ENCODE measurements around the gene PGAM4. TPM values are rescaled to one million over a fixed set of nuclear protein-coding genes. Genes with fewer than 3 reads are reported as not detected.
"Not testable (repeated sequence)": the region's sequence is repeated elsewhere in the genome, so short reads cannot be mapped to it uniquely, and the experiment has no call there.

PGAM4 gene
- total RNA-seq: under 1 TPM in 1 of 2 donors, not detected in 1; 0.53 TPM

DNA sequence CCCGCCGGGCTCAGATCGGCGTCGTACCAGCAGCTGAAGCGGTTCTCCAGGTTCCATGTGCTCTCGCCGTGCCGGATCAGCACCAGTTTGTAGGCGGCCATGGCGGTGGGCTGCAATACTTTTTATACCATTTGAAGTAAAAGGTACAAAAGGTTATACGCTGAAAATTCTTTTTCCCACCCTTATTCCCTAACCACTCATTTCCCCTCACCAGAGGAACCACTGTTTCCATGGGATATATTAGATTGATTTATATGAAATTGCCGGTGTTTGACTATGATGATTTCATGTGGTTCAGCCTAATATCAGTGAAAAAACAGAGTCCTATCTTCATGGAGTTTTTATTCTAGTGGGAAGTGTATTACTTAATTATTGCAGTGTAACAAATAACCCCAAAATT lies at the start of gene PGAM4:
Gene PGAM4, minus strand, starts transcription at position 101 of the 400 bp plus-strand sequence. Its CDS starts 0 bp downstream, at position 101.
- ATAC-seq: no peak

DNA sequence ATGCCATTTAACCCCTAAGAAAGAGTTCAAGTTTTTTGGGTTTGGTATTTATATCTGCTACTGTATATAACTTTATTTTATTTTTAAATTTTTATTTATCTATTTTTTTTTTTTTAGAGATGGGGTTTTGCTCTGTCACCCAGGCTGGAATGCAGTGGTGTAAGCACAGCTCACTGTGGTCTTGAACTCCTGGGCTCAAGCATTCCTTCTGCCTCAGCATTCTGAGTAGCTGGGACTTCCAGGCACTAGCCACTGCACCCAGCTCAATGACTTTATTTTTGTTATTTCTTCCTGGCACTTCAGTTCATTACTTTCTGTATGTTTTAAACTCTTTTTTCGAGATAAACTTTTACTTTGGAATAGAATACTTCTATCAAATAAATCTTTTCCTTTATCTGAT lies 42.4 kb upstream of the PGAM4 start:
- no peak for ATAC-seq
- DNase-seq (ENCODE audit: low spot score in 2 of 2): no peak
- Mint-ChIP-seq H3K36me3 (peaks cover 0 to 10% of the 10 kb centered on the region in 2 donors), H3K27ac (no peak overlapping the region), H3K9me3 (no peaks in the 10 kb centered on the region)

More for the DNA sequence above, at the start of gene PGAM4:
- Mint-ChIP-seq H3K27ac (no peak within 1 kb of the TSS), H3K9me3 (no peaks in the 10 kb centered on the region), H3K36me3 (peaks cover 0 to 7% of the 10 kb centered on the region in 2 donors)
- DNase-seq (ENCODE audit: low spot score in 2 of 2): no peak

DNA sequence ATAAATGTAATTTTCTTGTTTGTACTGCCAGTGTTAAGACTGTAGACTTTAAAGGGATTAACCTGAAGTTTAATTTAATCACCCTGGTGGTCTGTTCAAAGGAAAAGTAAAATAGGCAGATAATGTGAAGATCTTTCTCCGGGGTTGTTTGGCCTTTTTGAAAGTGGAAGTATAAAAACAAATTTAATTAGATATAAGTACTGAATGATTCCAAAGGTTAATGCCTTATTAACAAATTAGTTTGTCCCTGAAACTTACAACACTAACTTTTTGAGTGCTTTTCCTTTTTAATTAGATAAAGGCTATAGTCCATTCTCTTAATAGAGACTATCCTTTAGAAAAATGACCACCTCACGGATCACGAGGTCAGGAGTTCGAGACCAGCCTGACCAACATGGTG lies 10.4 kb upstream of the PGAM4 start:
- ATAC-seq: no peak
- Mint-ChIP-seq H3K27ac (no peak overlapping the region), H3K36me3 (no peaks in the 10 kb centered on the region), H3K9me3 (no peaks in the 10 kb centered on the region)
- no peak for DNase-seq (ENCODE audit: low spot score in 2 of 2)

DNA sequence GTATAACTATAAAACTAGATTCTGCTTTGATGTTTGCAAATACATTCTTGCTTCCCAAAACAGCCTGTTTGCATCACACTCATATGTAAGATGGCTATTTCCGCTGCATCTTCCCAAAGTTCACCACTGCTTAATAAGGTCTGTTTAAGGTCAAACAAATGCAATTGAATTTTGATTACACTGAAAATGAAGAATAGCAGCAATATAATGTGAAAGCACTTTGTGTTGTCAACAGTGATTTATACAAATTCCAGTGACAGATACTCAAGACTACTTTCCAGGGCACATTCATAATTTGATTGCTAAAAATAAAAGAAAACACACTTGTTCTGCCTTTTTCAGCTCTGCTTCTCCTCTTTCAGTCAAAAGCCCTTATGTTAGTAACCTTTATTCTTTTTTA lies 8.1 kb upstream of the PGAM4 start:
- ATAC-seq: no peak
- H3K27ac Mint-ChIP-seq: no peak overlapping the region
- no peaks in the 10 kb centered on the region for H3K36me3 Mint-ChIP-seq
- DNase-seq (ENCODE audit: low spot score in 2 of 2): no peak
- H3K9me3 Mint-ChIP-seq: no peaks in the 10 kb centered on the region

DNA sequence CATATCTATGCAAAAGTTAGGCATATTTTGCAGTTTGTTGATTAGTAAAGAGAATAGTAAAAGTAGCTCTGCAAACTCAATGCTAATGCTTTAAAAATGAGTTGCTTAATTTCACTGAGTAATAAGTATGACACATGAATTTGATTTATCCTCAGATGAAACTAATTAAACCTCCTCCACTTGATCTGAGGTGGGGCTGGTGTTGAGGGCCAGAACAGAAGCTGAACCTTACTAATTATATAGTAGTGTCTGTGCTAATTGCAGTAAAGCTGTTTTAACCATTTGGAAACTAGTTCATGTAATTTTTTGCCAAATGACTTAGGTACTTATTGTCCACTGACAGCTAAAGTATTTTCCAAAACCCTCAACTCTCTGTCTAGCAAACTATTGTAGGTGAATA lies 7.7 kb upstream of the PGAM4 start:
- H3K9me3 Mint-ChIP-seq: no peaks in the 10 kb centered on the region

DNA sequence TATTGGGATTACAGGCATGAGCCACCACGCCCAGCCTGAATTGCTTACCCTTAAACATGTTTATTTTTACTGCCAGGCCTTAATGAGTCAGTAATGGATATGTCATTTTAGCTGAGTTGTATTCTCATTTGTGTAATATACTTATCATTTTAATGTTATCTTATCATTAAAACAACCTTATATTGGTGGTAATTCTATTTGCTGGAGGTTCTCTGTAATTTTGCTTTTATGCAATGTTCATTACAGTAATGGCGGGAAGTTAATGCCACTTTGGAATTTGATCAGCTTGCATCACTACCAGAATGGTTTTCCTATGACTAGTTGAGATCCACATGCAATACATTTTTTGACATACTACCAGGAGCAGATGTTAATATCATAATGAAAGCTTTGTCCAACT lies 6.3 kb upstream of the PGAM4 start:
- H3K9me3 Mint-ChIP-seq: no peaks in the 10 kb centered on the region
- H3K36me3 Mint-ChIP-seq: peaks cover 0 to 7% of the 10 kb centered on the region in 2 donors
- DNase-seq (ENCODE audit: low spot score in 2 of 2) (no peak), ATAC-seq (no peak)
- H3K27ac Mint-ChIP-seq: no peak overlapping the region

More for the DNA sequence above, 7.7 kb upstream of the PGAM4 start:
- Mint-ChIP-seq H3K27ac (no peak overlapping the region), H3K36me3 (no peaks in the 10 kb centered on the region)
- DNase-seq (ENCODE audit: low spot score in 2 of 2) (no peak), ATAC-seq (no peak)

DNA sequence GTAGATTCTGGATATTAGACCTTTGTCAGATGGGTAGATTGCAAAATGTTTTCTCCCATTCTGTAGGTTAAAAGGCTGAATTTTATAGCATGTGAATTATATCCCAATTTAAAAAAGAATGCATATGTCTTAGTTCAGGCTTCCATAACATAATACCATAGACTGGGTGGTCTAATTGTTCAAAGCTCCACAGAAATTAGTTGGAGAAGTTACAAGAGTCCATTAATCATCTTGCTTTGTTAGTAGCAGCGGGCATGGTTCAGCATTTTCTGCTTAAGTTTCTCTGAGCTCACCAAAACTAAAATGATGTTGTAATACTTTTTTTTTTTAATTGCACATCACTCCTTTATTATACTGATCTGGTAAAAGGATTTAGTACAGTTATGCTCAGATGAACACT lies 1.8 kb downstream of the PGAM4 start:
- no peak for DNase-seq (ENCODE audit: low spot score in 2 of 2)
- H3K27ac Mint-ChIP-seq: no peak overlapping the region
- no peaks in the 10 kb centered on the region for H3K9me3 Mint-ChIP-seq
- no peak for ATAC-seq
- H3K36me3 Mint-ChIP-seq: peaks cover 0 to 7% of the 10 kb centered on the region in 2 donors

DNA sequence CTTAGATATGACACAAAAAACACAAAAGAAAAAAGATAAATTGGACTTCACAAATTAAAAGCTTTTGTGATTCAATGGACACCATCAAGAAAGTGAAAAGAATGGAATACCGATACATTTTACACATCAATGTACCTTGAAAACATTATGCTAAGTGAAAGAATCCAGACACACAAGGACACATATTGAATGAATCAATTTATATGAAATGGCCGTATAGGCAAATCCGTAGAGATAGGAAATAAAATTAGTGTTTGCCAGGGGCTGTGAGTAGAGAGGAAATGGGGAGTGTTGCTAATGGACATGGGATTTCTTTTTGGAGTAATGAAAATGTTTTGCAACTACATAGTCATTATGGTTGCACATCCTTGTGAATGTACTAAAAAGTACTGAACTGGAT lies 3.1 kb downstream of the PGAM4 start:
- Mint-ChIP-seq H3K27ac (no peak overlapping the region), H3K36me3 (peaks cover 0 to 6% of the 10 kb centered on the region in 2 donors), H3K9me3 (no peaks in the 10 kb centered on the region)
- DNase-seq (ENCODE audit: low spot score in 2 of 2): no peak
- ATAC-seq: no peak

DNA sequence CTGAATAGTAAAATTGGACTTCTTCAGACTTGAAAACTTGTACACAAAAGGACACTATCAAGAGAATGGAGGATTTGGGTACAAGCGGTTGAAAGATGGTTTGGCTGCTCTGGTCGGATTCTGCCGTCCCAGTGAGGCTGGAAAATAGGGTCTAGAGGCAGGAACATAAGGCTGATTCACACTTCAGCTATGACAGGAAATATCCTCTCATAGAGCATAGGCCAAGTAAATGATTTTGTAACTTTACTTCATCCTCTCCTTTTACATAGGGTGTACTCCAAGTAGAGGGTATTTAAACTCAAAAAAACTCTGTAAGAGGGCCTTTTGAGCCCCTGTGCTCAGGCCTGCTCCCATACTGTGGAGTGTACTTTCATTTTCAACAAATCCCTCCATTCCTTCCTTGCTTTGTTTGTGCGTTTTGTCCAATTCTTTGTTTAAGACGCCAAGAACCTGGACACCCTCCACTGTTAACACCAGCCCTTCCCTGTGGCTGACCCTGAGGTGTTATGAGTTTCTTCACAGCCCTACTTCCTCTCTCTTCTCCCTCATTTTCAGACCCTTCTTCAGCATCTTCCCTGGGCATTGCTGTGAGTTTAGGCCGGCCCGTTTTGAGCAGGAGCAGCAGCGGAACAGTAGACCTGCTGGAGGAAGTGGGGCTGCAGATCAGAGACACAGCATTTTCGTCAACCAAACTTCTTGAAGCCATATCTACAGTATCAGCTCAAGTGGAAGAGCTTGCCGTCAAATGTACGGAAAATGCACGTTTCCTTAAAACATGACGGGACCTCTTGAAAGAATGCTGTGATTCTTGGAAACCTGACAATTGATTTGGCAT lies 7.2 kb downstream of the PGAM4 start:
- DNase-seq (ENCODE audit: low spot score in 2 of 2) (peak in 1 of 2 donors; percentile 4), ATAC-seq (peak; percentile 28 to 63)
- peaks cover 0 to 8% of the 10 kb centered on the region in 2 donors for H3K9me3 Mint-ChIP-seq
- peaks cover 0 to 17% of the 10 kb centered on the region in 2 donors for H3K36me3 Mint-ChIP-seq
- H3K27ac Mint-ChIP-seq: peak overlapping the region; percentile 87 to 95

DNA sequence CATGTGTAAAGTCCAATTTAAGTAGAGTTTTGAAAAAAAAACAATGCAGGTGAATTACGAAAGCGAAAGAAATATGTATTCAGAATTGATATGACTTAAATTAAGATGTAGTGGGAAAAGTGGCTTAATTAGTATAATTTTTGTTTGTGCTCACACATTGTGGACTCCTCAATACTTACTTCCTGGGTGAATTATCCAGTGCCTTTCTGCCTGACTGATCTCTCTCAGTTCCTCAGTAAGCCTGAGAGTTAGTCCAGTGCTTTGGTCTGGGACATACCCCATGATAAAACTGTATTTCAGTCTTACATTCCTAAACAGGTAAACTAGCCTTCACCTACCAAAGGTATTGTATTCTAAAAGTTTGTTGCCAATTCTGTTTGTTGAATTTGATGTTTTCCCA lies 8.4 kb downstream of the PGAM4 start:
- ATAC-seq: peak; percentile 55 to 64
- Mint-ChIP-seq H3K36me3 (peaks cover 0 to 17% of the 10 kb centered on the region in 2 donors), H3K27ac (peak overlapping the region; percentile 87 to 95), H3K9me3 (peaks cover 0 to 8% of the 10 kb centered on the region in 2 donors)
- DNase-seq (ENCODE audit: low spot score in 2 of 2): no peak

DNA sequence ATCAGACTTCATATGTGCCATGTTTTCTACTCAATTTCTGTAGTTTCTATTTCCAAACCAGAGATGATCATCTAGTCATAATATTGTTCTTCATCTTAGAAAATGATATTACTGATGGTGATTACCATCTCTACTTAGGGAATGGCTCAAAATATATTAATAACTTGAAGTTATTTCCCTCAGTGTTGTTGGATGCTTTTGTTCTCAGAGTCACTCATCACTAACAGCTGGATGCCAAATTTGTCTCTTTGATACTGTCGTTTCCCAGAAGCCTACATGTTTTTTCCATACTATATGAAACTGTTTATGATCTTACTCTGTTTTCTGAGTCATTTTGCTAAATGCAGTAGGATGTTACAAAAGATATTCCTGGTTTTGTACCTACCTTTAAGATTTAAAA lies 8.9 kb downstream of the PGAM4 start:
- DNase-seq (ENCODE audit: low spot score in 2 of 2) (no peak), ATAC-seq (peak; percentile 61 to 82)
- peak overlapping the region; percentile 87 to 95 for H3K27ac Mint-ChIP-seq
- H3K36me3 Mint-ChIP-seq: peaks cover 4 to 17% of the 10 kb centered on the region in 2 donors
- peaks cover 0 to 8% of the 10 kb centered on the region in 2 donors for H3K9me3 Mint-ChIP-seq

DNA sequence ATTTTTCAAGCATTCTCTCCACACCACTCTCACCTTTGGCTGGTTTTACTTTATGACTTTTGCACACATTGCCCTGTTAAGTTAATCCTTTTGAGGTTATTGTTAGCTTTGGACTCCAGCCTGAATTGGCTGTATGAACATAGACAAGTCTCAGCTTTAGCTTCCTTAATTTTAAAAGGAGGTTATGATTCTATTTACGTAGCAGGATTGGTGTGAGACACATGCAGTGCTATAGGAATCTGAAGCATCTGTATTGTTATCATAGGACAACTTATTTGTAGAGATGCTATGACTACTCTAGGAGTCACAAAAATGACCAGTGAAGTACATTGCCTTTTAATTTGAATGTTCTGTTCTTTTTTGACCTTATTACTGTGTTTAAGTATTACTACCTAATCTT lies 15.7 kb downstream of the PGAM4 start:
- Mint-ChIP-seq H3K27ac (no peak overlapping the region), H3K9me3 (peaks cover 0 to 8% of the 10 kb centered on the region in 2 donors), H3K36me3 (peaks cover 4 to 13% of the 10 kb centered on the region in 2 donors)
- no peak for DNase-seq (ENCODE audit: low spot score in 2 of 2)
- no peak for ATAC-seq

DNA sequence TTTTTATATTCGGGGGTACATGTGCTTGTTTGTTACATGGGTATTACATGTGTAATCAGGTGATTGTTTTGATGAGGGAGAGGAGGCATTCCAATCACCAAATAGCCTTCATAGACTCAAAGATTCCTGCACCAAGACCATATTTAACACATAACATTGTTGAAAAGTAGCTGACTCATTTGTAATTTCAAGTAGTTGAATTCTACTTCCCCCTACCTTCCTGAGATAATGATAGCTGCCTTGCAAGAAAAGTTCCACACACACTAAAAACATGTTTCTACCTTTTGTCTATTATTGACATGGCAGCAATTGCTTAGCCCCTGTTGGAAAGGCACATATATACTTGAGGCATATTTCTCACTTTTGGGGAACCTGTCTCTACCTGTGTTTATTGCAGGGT lies 16.1 kb downstream of the PGAM4 start:
- DNase-seq (ENCODE audit: low spot score in 2 of 2) (no peak), ATAC-seq (no peak)
- peaks cover 4 to 10% of the 10 kb centered on the region in 2 donors for H3K36me3 Mint-ChIP-seq
- H3K27ac Mint-ChIP-seq: no peak overlapping the region
- H3K9me3 Mint-ChIP-seq: peaks cover 0 to 7% of the 10 kb centered on the region in 2 donors

DNA sequence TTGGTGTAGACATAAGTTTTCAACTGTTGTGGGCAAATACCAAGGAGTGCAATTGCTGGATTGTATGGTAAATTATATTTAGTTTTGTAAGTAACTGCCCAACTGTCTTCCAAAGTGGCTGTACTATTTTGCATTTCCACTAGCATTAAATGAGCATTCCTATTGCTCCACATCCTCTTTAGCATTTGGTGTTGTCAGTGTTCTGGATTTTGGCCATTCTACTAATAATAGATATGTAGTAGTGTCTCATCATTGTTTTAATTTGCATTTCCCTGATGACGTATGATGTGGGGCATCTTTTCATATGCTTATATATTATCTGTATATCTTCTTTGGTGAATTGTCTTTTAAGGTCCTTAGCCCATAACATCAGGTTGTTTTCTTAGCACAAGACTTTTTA lies 17.3 kb downstream of the PGAM4 start:
- H3K27ac Mint-ChIP-seq: no peak overlapping the region
- peaks cover 0 to 4% of the 10 kb centered on the region in 2 donors for H3K36me3 Mint-ChIP-seq
- no peaks in the 10 kb centered on the region for H3K9me3 Mint-ChIP-seq
- ATAC-seq: no peak
- DNase-seq (ENCODE audit: low spot score in 2 of 2): no peak

DNA sequence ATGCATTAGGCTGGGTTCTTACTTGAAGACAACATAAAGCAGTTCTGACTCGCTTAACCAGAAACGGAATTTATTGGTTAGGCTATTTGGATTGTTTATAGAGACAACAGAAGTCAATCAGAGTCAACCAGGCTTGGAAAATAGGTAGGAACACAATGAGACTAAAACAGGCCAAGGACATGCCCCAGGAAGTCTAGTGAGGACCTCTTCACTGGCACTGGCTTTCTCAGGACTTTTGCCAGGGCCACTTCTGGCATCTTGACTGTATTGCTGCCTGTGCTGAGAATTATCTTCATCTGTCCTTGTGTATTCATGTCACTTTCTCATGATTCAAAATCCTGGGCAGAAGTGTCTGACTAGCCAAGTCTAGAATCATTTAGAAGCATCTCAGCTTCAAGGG lies 19.6 kb downstream of the PGAM4 start:
- DNase-seq (ENCODE audit: low spot score in 2 of 2): no peak
- no peak for ATAC-seq
- Mint-ChIP-seq H3K27ac (no peak overlapping the region), H3K36me3 (no peaks in the 10 kb centered on the region), H3K9me3 (no peaks in the 10 kb centered on the region)

DNA sequence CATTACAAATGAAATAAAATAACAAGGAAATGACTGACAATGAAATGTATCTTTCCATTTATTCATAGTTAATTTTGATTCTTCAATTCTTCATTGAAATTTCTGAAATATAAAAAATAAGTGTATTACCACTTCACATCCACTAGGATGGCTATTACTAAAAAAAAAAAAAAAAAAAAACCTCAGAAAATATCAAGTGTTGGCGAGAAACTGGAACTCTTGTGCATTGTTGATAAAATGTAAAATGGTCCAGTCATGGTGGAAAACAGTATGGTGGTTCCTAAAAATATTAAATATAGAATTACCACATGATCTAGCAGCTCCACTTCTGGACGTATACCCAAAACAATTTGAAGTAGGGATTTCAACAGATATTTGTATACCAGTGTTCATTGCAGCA lies 22.9 kb downstream of the PGAM4 start:
- ATAC-seq (no peak), DNase-seq (ENCODE audit: low spot score in 2 of 2) (no peak)
- H3K36me3 Mint-ChIP-seq: no peaks in the 10 kb centered on the region
- H3K9me3 Mint-ChIP-seq: no peaks in the 10 kb centered on the region
- no peak overlapping the region for H3K27ac Mint-ChIP-seq

DNA sequence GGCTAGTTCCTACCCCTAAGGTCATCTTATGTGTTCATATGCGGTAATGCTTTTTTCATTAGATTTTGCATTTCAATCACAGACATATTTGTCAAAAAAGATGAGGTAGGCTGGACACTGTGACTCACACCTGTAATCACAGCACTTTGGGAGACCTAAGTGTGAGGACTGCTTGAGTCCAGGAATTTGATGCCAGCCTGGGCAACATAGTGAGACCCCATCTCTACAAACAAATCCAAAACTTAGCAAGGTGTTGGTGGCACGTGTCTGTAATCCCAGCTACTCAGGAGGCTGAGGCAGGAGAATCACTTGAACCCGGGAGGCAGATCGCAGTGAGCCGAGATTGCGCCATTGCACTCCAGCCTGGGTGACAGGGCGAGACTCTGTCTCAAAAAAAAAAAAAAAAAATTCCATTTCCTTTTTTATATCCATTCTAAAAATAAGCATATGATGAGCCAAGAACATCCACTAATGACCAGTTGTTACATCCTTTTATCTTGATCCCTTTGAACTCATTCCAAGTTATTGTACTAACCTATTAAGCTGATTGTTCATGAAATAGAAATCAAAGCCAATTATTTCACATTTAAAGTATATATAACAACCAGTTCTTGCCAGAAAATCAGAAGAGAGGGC lies 23.4 kb downstream of the PGAM4 start:
- no peaks in the 10 kb centered on the region for H3K9me3 Mint-ChIP-seq
- ATAC-seq (no peak), DNase-seq (ENCODE audit: low spot score in 2 of 2) (no peak)
- H3K36me3 Mint-ChIP-seq: no peaks in the 10 kb centered on the region
- H3K27ac Mint-ChIP-seq: no peak overlapping the region

DNA sequence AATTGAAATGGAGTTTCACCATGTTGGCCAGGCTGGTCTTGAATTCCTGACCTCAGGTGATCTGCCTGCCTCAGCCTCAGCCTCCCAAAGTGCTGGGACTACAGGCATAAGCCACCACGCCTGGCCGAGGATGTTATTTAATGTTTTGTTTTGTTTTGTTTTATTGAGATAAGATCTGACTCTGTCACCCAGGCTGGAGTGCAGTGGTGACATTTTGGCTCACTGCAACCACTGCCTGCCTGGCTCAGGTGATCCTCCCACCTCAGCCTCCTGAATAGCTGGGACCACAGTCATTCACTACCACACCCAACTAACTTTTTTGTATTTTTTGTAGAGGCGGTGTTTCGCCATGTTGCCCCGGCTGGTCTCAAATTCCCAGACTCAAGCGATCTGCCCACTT lies 24.4 kb downstream of the PGAM4 start:
- not testable (repeated sequence) for H3K27ac Mint-ChIP-seq; DNase-seq (ENCODE audit: low spot score in 2 of 2); H3K36me3 Mint-ChIP-seq; ATAC-seq; H3K9me3 Mint-ChIP-seq

Measured in activated naive CD4-positive, alpha-beta T cell treated with anti-CD3 and anti-CD28 coated beads, Interleukin-2, amount 50 U/mL, for 72 hours (primary cell).